Suprapubic skin (tissue), 3 donors: Measurements from ENCODE around the gene SLC4A1AP.

Experiments
- POLR2AphosphoS5 ChIP-seq, 3 donors: sonication (generic); formaldehyde crosslinking; IDR thresholded peaks; one replicate each; pipeline ENCODE4 v1.6.1; 2017; ENCODE audit warnings: antibody characterized with exemption in 3 of 3
- TF ChIP-seq, protein P1 (sequence below), 2 donors: fragments of 200-600 bp in 1 of 2; fragments of 450-650 bp in 1 of 2; sonication (generic) in 1 of 2; IDR thresholded peaks; one replicate each; pipeline ENCODE4 v1.5.1; 2016 to 2019; ENCODE audit warnings: antibody characterized with exemption in 2 of 2, mild to moderate bottlenecking in 1 of 2, moderate library complexity in 1 of 2

- TF ChIP-seq, protein P1, sequence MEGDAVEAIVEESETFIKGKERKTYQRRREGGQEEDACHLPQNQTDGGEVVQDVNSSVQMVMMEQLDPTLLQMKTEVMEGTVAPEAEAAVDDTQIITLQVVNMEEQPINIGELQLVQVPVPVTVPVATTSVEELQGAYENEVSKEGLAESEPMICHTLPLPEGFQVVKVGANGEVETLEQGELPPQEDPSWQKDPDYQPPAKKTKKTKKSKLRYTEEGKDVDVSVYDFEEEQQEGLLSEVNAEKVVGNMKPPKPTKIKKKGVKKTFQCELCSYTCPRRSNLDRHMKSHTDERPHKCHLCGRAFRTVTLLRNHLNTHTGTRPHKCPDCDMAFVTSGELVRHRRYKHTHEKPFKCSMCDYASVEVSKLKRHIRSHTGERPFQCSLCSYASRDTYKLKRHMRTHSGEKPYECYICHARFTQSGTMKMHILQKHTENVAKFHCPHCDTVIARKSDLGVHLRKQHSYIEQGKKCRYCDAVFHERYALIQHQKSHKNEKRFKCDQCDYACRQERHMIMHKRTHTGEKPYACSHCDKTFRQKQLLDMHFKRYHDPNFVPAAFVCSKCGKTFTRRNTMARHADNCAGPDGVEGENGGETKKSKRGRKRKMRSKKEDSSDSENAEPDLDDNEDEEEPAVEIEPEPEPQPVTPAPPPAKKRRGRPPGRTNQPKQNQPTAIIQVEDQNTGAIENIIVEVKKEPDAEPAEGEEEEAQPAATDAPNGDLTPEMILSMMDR (IDR thresholded peaks at IDR 0.05): no peak
- no peak for TF ChIP-seq POLR2AphosphoS5 (IDR thresholded peaks at IDR 0.05)
Observed at GRCh38 chr2:27638037-27638637, 25.6 kb upstream of the SLC4A1AP start.
